Embryonic facial prominence (tissue), 1 donor: ENCODE measurements around the gene KLHL12.

Experiments
- DNase-seq: peaks from one replicate; pipeline ENCODE4 v3.0.0-alpha.2; 2016; ENCODE audit errors: extremely low spot score

KLHL12 gene

DNA sequence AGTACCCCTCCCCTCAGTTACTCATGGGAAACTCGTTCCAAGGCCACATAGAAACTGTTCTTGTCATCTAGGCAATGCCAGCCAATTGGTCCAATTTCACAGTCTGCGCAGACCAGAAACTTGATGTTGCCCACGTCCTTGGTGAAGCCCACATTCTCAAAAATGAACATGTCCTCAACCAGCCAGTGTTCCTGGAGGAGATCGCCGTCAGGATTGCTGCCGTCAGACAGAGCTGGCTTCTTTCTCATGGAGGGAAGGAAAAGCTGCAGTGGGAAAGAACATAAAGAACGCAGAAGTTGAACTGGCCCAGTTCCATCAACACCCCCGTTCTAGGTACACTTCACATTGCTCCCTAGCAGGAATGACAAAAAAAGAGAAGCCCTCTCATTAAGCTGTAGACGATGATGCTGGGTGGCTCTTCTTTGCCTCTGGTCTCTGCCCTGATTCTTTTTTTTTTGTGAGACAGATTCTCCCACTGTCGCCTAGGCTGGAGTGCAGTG lies 46.0 kb downstream of the KLHL12 start:
- no peak for DNase-seq

DNA sequence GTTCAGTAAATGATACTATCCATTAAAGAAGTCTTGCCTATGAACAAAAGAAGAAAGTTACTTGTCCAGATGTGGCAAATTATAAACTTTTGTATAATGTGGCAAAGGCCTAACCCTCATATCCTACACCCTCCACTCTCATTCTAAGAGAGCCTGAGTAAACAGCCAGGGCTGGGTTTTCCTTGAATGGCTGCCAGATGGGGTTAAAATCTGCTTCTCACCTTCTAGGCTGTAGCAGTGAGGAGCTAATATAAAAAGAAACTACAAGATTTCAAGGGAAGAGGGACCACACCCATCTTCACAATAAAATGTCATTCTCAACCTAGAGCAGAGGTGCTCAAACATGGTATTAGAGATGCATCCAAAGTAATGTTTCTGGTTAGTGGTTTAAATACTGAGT lies 47.0 kb downstream of the KLHL12 start:
- DNase-seq = no peak

DNA sequence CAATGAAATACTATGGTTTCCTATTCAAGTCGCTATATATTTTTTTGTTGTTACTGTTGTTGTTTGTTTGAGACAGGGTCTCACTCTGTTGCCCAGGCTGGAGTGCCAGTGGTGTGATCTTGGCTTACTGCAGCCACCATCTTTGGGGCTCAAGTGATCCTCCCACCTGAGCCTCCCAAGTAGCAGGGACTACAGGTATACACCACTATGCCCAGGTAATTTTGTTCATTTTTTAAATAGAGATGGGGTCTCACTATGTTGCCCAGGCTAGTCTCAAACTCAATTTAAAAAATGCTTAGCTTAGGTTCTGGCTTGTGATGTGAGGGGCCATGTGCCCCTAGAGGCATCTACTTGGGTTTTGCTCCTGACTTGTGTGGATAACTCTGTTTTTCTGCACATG lies 47.9 kb downstream of the KLHL12 start:
- DNase-seq = no peak

DNA sequence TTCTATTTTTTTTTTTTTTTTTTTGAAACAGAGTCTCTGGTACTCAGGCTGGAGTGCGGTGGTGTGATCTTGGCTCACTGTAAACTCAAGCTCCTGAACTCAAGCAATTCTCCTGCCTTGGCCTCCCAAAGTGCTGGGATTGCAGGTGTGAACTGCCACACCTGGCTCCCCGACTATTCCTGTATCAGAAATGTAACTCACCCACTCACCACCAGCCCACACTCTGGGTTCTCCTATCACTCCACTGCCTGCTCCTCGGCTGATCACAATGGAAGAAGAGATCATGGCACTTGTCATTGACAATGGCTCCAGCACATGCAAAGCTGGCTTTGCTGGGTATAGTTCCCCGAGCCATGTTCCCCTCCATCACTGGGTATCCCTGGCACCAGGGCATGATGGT lies 54.0 kb downstream of the KLHL12 start:
- DNase-seq = no peak

- no peak for DNase-seq
Observed at GRCh38 chr1:202871367-202871766, 55.7 kb downstream of the KLHL12 start.

DNA sequence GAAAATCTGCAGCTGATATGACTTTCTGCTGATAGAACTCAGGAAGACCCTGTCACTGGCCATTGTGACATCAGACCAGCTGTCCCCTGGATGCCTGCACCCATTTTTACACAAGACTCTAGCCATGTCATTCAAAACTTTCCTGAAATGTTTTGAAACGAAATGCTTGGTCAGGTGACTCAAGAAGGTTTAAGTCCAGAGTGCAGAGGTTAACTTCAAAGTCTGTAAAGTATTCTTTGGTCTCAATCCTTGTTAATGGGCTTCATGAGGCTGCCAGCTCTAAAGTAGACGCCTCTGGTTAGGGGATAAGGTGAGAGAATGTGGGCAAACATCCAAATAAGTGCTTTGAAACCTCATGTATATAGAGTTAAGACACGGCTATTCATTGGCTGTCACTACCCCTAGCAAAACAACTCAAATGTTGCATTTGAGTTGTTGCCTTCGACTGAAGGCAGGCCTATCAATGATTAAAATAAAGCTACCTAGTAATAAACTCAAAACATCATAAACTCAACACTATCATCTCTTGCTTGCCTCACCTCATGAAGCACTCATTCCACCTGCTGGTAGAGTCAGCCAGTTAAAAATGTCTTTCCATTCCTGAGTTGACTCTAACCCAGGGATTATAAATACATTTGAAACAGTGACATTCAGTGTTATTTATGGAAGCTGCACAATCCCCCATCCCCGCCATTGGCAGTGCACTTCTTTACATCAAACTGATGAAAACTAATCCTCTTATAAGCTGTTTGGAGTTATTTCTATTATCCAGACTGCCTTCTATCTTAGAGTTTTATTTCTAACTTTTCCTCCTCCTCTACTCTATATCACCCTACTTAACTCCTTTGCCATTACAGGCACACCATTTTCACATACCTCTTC lies 64.1 kb downstream of the KLHL12 start:
- no peak for DNase-seq

GRCh38 chr1:202861420-202862132 lies 65.5 kb downstream of the KLHL12 start:
- no peak for DNase-seq

- DNase-seq = no peak
Observed at GRCh38 chr1:202860744-202861419, 66.2 kb downstream of the KLHL12 start.

DNA sequence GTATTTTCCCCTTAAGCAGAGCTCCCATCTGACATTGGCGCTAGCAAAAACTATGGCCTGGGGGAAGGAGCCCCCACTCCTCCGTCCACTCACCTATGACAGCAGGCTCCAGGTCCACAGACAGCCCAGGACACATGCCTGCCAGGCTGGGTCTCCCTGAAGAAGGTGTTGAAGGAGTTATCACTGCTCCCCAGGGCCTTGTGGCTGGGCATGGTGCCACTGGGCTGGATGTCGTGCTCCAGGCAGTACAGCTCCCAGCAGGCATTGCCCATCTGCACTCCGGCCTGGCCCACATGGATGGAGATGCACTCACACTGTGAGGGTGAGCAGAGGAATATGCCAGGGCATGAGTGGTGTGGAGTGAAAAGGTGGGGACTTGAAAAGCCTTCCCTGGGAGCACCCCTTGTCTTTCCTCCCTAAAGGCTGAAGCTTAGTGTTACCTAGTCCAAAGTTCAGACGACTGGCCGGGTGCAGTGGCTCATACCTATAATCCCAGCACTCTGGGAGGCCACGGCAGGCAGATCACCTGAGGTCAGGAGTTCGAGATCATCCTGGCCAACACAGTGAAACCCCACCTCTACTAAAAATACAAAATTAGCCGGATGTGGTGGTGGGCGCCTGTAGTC lies 68.1 kb downstream of the KLHL12 start:
- DNase-seq = no peak

- DNase-seq = no peak
Observed at GRCh38 chr1:202858331-202858730, 68.7 kb downstream of the KLHL12 start.

DNA sequence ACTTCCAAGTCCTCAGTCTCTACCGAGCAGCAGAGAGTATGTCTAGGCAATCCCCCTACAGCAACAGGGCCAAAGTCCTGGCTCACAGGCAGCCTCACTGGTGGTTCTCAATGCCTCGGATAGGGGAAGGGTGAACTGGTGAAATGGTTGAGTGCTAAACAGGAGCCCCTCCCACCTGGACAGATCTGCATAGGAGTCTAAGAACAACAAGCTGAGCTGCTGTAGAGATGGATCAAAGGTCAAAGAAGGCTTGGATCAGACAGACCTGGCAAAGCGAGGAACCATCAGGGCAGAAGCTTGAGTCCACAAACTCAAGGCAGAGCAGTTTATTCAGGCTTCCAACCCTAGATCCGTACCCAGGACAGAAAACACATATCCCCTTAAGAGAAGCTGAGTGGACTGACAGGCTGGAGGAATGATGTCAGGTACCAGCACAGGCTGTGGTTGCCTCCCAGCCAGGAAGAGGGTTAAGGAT lies 69.9 kb downstream of the KLHL12 start:
- DNase-seq = no peak

- no peak for DNase-seq
Observed at GRCh38 chr1:202856014-202856413, 71.0 kb downstream of the KLHL12 start.

DNA sequence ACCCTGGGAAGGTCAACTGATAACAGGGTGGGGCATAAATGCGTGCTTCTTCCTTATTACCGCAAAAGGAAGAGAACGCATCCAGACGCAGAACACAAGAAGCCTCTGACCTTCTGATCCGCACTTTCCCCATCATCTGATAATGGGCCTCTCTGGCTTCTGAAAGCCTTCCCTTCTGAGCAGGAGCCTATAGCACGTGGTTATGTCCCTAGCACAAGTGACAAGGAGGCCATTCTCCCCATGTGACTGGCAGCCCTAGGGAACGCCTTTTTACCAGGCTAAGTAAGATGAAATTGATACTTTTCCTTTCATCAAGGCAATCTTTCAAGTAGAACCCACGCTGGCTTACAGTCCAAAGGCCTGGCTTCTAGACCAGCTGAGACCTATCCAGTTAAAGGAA lies 72.2 kb downstream of the KLHL12 start:
- no peak for DNase-seq

DNA sequence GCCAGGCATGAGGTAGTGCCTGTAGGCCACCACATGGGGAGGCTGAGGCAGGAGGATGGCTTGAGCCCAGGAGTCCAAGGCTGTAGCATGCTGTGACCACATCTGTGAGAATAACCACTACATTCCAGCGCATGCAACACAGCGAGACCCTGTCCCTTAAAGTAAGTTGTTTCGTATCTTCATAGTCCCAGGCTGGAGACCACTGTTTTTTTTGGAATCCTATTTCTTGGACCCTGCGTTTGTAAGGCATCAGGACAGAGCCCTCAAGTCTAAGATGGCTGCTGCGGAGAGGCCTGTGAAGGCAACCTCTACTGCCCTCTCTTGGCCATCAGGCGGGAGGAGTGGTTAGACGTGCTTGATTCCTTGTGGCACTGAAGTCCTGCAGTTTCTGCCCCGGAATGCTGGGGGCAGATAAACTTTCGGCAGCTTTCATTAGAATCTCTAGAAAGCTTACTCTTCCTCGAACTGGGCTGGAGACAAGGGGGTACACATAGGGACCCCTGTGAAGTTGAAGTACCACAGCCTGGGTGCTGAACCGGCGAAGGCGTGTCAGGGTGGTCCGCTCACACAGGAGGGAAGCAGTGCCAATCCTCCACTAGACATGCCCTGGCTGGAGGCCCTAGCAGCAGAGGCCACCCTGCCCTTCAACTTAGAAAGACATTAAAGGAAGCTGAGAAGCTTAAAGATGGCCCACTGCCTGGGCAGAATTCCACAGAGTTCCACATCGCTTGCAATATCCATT lies 74.7 kb downstream of the KLHL12 start:
- no peak for DNase-seq

DNA sequence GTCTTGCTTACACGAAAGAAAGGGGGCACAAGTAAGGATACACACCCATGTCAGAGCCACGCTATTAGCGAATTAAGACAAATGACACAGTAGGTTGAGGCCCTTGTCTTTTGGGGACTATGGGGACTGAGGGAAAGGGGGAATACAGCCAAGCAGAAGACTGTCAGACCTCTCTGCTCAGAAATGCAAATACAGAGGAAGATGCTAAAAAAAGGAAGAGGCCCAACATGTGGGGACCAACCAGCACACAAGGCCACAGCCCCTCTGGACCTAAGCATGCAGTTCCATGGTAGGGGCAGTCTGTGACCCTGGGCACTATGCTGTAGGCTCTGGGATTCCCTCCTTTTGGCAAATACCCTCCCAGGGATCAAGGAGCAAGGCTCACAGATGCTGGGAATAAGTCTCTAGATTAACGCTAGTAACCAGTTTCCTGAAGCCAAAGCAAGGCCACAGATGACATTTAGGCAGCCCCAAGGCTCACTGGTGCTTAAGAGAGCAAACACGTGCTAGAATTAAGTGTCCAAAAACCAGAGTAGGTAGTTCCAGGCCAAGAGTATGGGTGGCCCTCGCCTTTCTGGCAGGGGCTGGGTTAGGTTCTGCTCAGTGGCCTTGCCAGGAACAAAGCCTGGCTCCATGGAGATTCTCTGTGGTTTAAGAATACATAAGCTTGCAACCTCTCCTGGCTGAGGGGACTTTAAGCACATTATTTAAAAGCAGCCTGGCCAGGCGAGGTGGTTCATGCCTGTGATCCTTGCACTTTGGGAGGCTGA lies 76.3 kb downstream of the KLHL12 start:
- no peak for DNase-seq

DNA sequence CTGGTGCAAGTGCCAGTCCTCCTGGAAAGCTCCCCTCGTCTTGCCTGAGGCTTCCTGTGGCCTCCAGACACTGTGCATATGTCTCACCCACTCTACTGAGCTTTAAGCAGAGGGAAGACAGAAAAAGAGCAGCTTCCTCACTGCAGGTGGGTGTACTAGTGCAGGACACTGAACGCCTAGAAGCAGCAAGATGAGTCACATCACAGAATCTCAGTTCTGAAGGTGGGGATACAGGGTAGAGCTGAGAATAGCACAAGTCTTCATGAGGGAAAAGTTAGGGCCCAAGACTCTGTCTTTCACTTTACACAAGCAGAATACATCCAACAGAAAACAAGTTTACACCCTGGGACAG lies 78.9 kb downstream of the KLHL12 start:
- no peak for DNase-seq

- no peak for DNase-seq
Observed at GRCh38 chr1:202844935-202845334, 82.1 kb downstream of the KLHL12 start.

DNA sequence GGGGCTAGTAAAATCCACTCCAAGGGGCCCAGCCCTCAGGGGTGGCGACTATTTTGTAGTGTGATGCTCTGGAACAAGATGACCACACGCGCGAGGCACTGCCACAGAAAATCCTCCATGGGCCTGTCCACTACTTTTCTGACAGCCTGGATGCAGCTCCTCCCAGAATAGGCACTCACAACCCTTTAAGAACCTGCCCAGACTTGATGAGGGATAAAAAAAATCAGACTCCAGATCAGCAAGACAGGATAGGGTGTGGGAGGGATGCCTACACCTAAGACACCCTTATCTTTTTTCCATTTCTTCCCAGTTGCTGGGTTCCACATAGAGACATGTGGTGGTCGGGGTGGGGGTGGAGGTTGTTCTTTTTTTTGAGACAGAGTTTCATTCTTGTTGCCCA lies 82.8 kb downstream of the KLHL12 start:
- DNase-seq = no peak

DNA sequence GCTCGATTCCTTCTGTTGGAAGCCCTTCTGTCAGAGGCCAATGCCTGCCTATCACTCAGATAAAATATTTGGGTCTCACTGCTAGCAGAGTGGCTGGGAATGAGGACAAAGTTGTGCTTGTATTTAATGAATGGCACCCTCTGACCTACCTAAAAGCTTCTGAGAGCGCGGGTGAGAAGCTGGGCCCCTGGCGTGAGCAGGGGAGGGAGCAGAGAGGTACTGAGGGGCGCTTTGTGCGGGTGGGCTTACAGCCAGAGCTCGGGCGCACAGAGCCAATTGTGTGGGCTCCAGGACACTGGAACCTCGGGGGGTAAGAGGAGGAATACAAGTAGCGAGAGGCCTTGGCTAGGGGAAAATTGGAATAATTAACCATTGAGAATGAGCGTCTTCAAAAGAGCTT lies 84.0 kb downstream of the KLHL12 start:
- DNase-seq = no peak
